Myocyte (in vitro differentiated cells): Measurements from ENCODE around the gene UBE2H. TPM values are rescaled to one million over a fixed set of nuclear protein-coding genes. Genes with fewer than 3 reads are reported as not detected.

Source experiments
- DNase-seq: peaks from one replicate; pipeline ENCODE4 v3.0.0-alpha.2; 2012; ENCODE audit warnings: low read depth
- total RNA-seq: library from RNA; depleted of rRNA; stranded (reverse); fragments of >200 nt; gene quantifications from 2 replicates; pipeline ENCODE4 v1.2.3, GENCODE V29; 2014

Gene UBE2H
- total RNA-seq, 1 donor from 2014 or later, result 128 TPM

DNA sequence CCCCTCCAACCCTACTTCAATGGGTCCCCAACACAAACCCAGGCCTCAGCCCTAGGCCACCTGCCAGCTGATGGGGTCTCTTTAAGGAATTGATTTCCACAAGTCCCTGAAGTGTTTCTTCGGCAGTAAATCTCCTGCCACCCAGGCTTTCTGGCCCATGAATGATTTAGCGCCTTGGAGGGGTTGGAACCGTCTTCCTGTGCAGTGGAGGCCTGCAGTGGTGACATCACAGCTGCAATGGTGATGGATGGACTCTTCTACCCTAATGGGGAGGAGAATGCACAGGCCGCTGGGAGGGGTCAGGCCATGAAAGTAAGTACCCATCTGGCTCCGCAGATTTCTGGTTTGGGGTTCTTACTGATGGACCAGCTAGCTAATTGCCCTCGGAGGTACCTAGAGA is 163.8 kb downstream of the UBE2H start:
- DNase-seq, result no peak

DNA sequence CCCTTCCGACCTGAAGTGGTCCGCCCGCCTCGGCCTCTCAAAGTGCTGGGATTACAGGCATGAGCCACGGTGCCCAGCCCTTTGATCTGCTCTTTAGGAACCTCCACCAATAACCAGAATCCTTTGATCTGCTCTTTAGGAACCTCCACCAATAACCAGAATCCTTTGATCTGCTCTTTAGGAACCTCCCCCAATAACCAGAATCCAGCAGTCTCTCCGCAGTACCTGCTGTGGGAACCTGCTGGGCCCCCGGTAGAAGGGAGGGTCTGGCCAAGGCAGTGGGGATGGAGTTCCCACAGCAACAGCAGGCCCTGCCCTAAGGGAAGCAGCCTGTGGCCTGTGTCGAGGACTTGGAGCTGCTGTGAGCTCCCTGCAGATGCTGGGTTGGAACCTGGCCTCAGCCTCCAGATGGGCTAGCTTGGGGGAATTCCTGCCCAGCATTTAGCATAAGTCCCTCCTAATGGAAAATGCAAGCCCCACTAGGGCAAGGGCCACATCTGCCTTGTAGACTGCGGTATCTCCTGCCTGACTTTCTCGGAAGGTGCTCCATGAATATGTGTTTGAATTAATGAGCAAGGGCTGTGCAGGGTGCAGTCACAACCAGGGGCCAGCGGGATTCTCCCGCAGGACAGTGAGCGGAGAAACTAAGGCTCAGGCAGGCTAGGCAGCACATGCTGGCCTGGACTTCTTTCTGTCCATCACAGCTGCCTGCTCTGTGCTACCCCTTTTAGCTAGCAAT is 165.8 kb downstream of the UBE2H start:
- no peak for DNase-seq

GRCh38 chr7:129785685-129786514 is 166.9 kb downstream of the UBE2H start:
- no peak for DNase-seq

GRCh38 chr7:129784783-129785684 is 167.7 kb downstream of the UBE2H start:
- no peak for DNase-seq

- no peak for DNase-seq
Measured at GRCh38 chr7:129784437-129784782, 168.3 kb downstream of the UBE2H start.

DNA sequence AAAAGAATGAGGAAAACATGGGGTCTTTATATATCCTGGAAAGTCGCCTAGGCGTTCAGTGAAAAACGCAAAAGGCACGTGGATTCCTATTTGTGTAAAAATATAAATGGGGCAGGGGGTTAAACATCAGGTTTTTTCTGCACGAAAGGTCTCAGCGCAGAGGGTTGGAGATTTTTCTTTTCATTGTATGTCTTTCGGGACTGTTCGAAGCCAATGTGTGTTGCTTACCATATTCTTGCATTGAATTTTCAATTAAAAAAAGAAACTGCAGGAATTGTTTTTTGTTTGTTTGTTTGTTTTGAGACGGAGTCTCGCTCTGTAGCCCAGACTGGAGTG is 169.2 kb downstream of the UBE2H start:
- DNase-seq, result no peak

DNA sequence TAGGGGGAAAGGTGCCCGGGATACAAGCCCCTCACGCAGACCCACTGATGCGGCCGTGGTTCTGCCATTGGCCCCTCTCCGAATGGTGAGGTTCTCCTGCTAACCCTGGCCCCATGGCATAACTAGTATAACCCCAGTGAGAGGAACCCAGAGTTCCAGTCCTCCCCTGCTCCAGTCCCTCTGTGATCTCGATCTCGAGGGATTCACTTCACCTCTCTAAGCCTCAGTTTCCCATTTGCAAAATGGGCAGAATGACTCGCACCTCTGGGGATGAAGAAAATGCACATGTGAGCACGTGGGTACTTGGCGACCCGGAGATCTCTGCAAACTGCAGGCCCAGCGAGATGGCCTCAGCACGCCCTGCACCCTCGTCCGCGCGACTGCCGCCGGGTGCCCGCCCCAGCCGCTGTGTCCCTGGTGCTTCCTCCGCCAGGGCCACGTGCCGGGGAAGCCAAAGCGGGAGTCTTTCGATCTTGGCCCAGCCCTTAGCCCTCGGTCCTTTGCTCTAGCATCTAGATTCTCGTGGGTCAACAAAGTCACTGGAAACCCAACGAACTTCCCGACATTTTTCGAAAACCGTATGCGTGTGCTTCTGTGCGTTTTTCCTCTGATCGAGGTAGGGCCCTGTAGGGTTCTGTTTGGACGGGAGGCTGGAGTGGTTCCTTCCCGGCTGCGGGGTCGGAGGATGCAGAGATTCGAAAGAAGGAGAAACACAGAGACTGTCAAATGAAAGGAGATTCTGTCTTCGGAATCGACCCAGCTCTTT is 169.8 kb downstream of the UBE2H start:
- DNase-seq, result no peak

DNA sequence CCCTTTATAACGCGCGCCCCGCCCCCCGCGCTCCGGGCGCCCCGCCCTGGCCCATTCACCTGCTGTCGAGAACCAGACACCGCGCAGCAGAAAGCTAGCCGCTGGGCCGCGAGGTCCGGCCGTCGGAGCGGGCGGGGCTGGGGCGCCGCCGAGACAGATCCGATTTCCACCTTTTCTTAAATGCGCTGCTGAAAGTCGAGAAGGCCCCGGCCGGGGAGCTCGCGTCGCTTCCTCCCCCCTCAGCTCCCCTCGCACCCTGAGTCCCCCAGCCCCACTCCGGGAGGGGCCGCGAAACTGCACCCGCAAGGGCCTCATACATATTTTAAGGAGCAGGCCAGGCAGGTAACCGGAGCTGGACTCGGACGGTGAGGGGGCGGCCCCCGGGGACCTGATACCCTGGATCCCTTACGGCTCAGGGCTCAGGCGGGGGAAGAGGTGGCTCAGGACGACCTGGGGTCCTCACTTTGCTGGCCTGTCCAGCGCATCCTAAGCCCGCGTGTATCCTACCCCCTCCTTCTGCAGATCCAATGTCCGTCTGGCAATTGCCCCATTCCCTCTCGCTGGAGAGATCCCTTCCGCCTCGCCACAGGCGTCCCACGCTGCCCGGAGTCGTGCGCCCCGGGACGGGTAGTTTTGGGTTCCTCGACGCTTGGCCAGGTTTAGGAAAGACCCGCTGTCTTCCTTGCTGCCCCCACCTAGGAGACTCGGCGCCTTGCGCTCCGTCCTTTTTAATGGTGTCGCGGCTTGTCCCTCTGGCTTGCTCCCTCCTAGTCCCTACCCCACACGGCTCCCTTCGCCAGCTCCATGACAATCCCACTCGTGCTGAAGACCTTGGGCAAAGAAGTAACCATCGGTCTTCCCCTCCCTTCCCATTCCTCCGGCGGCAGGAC is 170.6 kb downstream of the UBE2H start:
- no peak for DNase-seq

DNA sequence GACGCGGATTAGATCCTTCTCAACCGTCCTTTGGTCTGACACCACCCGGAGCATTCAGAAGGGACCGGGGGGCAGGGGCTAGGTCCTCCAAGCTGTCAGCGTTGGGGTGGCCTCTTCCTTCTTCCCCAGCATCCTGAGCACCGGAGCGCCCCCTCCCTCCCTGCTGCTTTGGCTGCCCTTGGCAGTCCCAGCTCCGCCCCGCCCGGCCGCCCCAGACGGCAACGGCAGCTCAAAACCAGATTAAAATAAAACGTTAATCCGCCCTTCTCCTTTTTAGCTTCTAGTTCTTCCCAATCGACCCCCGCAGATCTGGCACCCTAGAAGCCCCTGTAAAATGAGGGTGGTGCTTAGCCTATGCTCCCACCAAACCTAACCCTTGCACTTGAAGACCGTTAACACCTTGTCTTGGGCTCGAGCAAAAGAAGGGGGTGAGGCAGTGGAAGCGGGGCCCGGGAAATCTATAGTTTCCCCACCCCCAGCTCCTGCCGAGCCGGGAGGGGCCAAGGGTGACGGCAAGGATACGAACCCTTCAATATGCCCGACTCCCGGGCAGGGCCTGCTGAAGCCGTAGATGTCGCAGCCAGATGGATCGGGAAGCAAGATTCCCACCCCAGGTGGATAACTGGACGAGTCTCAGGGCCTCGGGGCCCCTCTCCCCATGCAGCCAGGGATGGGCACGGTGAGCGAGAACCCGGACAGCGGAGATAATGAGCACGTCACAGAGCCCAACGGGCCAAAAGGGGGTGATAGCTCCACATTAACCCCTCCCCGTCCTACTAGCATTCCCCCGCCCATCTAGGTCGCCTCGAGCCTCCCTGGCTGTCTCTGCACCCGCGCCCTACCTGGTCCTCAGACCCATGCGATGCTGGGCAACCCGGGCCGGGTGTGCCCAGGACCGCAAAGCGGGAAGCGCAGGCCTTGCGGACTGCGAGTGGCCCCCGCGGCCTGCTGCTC is 171.5 kb downstream of the UBE2H start:
- no peak for DNase-seq

Other genes starting within 250 kb of the UBE2H start
- gene ZC3HC1, start 98.4 kb upstream of the UBE2H start, total RNA-seq, result 31.9 and 38.2 TPM in 2 replicates
- 39.4 and 44.8 TPM in 2 replicates for gene KLHDC10, start 117.6 kb upstream of the UBE2H start, total RNA-seq